Lung (tissue), 12 donors: ENCODE measurements around the gene TNNI2. TPM values are rescaled to one million over a fixed set of nuclear protein-coding genes. Genes with fewer than 3 reads are reported as not detected.
"Not testable (repeated sequence)": the region's sequence is repeated elsewhere in the genome, so short reads cannot be mapped to it uniquely, and the experiment has no call there.

Source experiments
- ATAC-seq: fragments of 200-7000 bp; cut with Tn5 transposase; one replicate; pipeline ENCODE4 v1.9.1; 2020; ENCODE audit warnings: moderate number of reproducible peaks; ENCODE audit not compliant: insufficient read depth, low FRiP score
- DNase-seq, 3 donors: peaks; one replicate each; pipeline ENCODE4 v3.0.0-alpha.2; 2013 to 2017
- H3K27ac ChIP-seq, 2 donors: one replicate each; pipeline ENCODE4 v1.5.1; 2013; ENCODE audit warnings: mild to moderate bottlenecking in 2 of 2, moderate library complexity in 2 of 2, control low read depth in 1 of 2, inconsistent platforms in 1 of 2, low read depth in 1 of 2, low read length in 1 of 2
- H3K27me3 ChIP-seq, 3 donors: one replicate each; pipeline ENCODE4 v1.5.1; 2013; ENCODE audit warnings: low read length in 2 of 3; ENCODE audit not compliant: control insufficient read depth in 3 of 3, insufficient read depth in 3 of 3
- H3K36me3 ChIP-seq, 4 donors: one replicate each; pipeline ENCODE4 v1.5.1; 2013; ENCODE audit warnings: low read length in 4 of 4, mild to moderate bottlenecking in 1 of 4, moderate library complexity in 1 of 4; ENCODE audit not compliant: control insufficient read depth in 4 of 4, insufficient read depth in 4 of 4
- H3K4me1 ChIP-seq, 5 donors: one replicate each; pipeline ENCODE4 v1.5.1; 2013; ENCODE audit warnings: low read length in 5 of 5, mild to moderate bottlenecking in 2 of 5, moderate library complexity in 1 of 5; ENCODE audit not compliant: control insufficient read depth in 5 of 5, insufficient read depth in 5 of 5
- H3K4me3 ChIP-seq: one replicate; pipeline ENCODE4 v1.5.1; 2013; ENCODE audit warnings: mild to moderate bottlenecking, control low read depth, moderate library complexity
- H3K9ac ChIP-seq, 2 donors: one replicate each; pipeline ENCODE4 v1.5.1; 2013; ENCODE audit warnings: low read length in 2 of 2, control low read depth in 1 of 2; ENCODE audit not compliant: insufficient read depth in 1 of 2
- H3K9me3 ChIP-seq, 4 donors: one replicate each; pipeline ENCODE4 v1.5.1; 2013; ENCODE audit warnings: low read length in 3 of 4, mild to moderate bottlenecking in 1 of 4, moderate library complexity in 1 of 4; ENCODE audit not compliant: control insufficient read depth in 4 of 4, insufficient read depth in 3 of 4
- CTCF ChIP-seq: IDR thresholded peaks from 2 replicates; pipeline ENCODE4 v1.5.1; 2012; ENCODE audit warnings: mild to moderate bottlenecking; ENCODE audit errors: control extremely low read depth, extremely low read depth
- WGBS, 2 donors: extraction: QIAGEN DNeasy Blood & Tissue Kit; methylation state at CpG; one replicate each; pipeline ENCODE4 v1.1.7; 2013; 5-methylcytosine and 5-hydroxymethylcytosine counted together
- polyA plus RNA-seq, 2 donors: library from polyadenylated mRNA; stranded (reverse); fragments of 200-250 nt; gene quantifications; one replicate each; pipeline ENCODE4 v1.2.1, GENCODE V29; 2013
- total RNA-seq, 2 donors: library from RNA; depleted of rRNA in 1 of 2; stranded (reverse); fragments of >200 nt in 1 of 2; gene quantifications; one replicate each; pipeline ENCODE4 v1.2.1, GENCODE V29; 2014 to 2021
- donor health status: control.
- donor health status: control.
- donor health status: Bipolar disorder and iron deficiency.
- donor health status: healthy.
- donor health status: DM: yes; HTN: yes; CAD: no.

The TNNI2 gene
- total and polyA plus RNA-seq, 4 donors: 3.1 to 35.8 (median 12.2) TPM

GRCh38 chr11:1884303-1884700 is 45.5 kb downstream of the TNNI2 start:
- H3K36me3 ChIP-seq: no peaks in the 10 kb centered on the region
- H3K9ac ChIP-seq: no peak overlapping the region
- DNase-seq (no peak), ATAC-seq (no peak)
- no peak overlapping the region for H3K4me3 ChIP-seq
- H3K27me3 ChIP-seq: no peaks in the 10 kb centered on the region
- peaks cover 0 to 10% (median 3%) of the 10 kb centered on the region in 5 donors for H3K4me1 ChIP-seq
- no peak for TF ChIP-seq CTCF
- WGBS, 2 donors: 97% methylated on average over 5 of the region's 5 CpGs
- H3K27ac ChIP-seq: no peak overlapping the region
- H3K9me3 ChIP-seq: no peaks in the 10 kb centered on the region

- not testable (repeated sequence) for H3K9me3 ChIP-seq, H3K36me3 ChIP-seq, ATAC-seq, DNase-seq, H3K9ac ChIP-seq, H3K4me3 ChIP-seq, H3K27me3 ChIP-seq, H3K4me1 ChIP-seq, H3K27ac ChIP-seq
- 89 to 92% methylated on average over 13 of the region's 13 CpGs for WGBS, 2 donors
Observed at GRCh38 chr11:1886551-1886950, 47.8 kb downstream of the TNNI2 start.

DNA sequence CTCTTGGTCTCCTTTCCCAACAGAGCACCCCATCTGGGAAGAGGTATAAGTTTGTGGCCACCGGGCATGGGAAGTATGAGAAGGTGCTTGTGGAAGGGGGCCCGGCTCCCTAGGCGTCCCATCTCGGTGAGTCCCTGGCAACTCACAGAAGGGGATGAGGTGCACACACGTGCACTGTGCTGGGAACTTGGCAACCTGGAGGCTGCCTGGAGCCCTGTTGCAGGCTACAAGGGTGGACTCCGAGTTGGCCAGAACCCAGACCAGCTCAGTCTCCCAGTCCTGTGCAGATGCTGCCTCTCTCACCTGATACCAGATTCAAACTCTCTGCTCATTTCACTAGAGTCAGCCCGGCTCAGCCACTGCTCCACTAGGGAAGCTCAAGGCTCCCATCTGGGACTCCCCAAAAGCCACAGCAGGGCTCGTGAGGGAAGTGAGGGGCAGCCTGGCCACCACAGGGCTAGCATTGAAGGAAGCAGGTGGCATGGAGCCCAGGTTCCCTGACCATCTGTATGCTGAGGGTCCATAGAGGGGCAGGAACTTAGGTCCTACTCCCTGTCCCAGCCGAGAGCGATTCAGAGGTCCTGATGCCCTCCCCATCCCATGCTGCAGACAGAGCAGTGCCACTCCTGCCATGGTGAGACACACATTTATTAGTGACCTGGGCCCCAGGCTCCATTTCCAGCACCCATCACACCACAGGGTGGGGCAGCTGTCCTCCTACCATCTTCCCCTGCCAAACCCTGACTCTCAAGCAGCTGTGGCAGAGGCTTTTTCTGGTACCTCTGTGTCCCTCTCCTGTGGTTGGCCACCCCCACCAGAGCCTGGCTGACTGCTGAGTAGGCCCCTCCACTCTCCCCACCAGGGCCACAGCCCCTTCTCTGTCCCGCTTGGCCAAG is 48.9 kb downstream of the TNNI2 start:
- 65 to 80% methylated on average over 11 of the region's 11 CpGs for WGBS, 2 donors
- Histone ChIP-seq H3K4me3 (no peak overlapping the region), H3K9ac (no peak overlapping the region), H3K27me3 (no peaks in the 10 kb centered on the region), H3K27ac (no peak overlapping the region), H3K4me1 (peaks cover 0 to 4% (median 0%) of the 10 kb centered on the region in 5 donors), H3K9me3 (no peaks in the 10 kb centered on the region), H3K36me3 (no peaks in the 10 kb centered on the region)
- ATAC-seq: no peak
- DNase-seq: no peak
- TF ChIP-seq CTCF: no peak

DNA sequence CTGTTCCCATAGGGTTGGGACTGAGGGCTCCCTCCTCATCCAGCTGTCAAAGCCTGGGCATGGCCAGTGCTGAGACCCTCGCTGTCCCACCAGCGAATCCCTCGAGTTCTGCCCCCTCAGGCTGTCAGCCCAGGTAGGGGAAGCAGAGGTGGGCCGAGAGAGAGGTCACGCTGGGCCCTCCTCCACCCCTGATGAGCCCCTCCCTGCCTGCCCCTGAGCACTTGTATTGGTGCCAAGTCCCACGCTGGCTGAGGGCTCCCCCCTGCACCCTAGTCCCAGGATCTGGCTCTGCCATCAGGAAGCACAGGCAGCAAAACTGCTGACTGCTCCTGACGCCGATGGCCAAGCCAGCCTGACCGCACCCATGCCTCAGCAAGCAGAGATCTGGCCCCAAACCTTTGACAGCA is 49.6 kb downstream of the TNNI2 start:
- Histone ChIP-seq H3K27me3 (no peaks in the 10 kb centered on the region), H3K27ac (no peak overlapping the region), H3K36me3 (no peaks in the 10 kb centered on the region), H3K4me3 (no peak overlapping the region), H3K9ac (no peak overlapping the region), H3K4me1 (no peaks in the 10 kb centered on the region), H3K9me3 (no peaks in the 10 kb centered on the region)
- no peak for ATAC-seq
- no peak for DNase-seq
- no peak for TF ChIP-seq CTCF
- WGBS, 2 donors: 38 to 55% methylated on average over 9 of the region's 9 CpGs
